HCT116 (cell line): ENCODE measurements around the gene DPP6.

Experiments
- CEBPB ChIP-seq: IDR thresholded peaks from 2 replicates; pipeline ENCODE4 v1.6.1; 2012; ENCODE audit warnings: low read depth
- CTCF ChIP-seq, 3 experiments: fragments of 200-600 bp in 1 of 3; sonication (generic) in 1 of 3; IDR thresholded peaks in 2 of 3; conservative IDR thresholded peaks in 1 of 3; 2 replicates each; pipeline ENCODE4 v1.5.1; 2012 to 2017; ENCODE audit warnings: low read depth in 2 of 3, low read length in 2 of 3, antibody characterized with exemption in 1 of 3, borderline replicate concordance in 1 of 3, control low read depth in 1 of 3, mild to moderate bottlenecking in 1 of 3, mixed read lengths in 1 of 3, mixed run types in 1 of 3, moderate library complexity in 1 of 3; ENCODE audit not compliant: insufficient read depth in 1 of 3
- JUND ChIP-seq: IDR thresholded peaks from 2 replicates; pipeline ENCODE4 v1.6.1; 2012
- MAX ChIP-seq: IDR thresholded peaks from 2 replicates; pipeline ENCODE4 v1.6.1; 2012
- SIN3A ChIP-seq: IDR thresholded peaks from 2 replicates; pipeline ENCODE4 v1.6.1; 2012; ENCODE audit warnings: low read depth
- ZNF274 ChIP-seq: fragments of 200-500 bp; sonication (Bioruptor generic); IDR thresholded peaks from 2 replicates; pipeline ENCODE4 v1.6.1; 2014; ENCODE audit warnings: mild to moderate bottlenecking, low read depth, low read length, inconsistent platforms

GRCh38 chr7:154569916-154570315, 517.7 kb downstream of the DPP6 start:
- no peak for TF ChIP-seq CTCF (IDR thresholded peaks at IDR 0.05 in 2 of 3, conservative IDR thresholded peaks at IDR 0.05 in 1 of 3; ENCODE audit: borderline replicate concordance in 1 of 3, insufficient read depth in 1 of 3, low read depth in 2 of 3, low read length in 2 of 3)
- no peak for TF ChIP-seq CEBPB
- TF ChIP-seq JUND = no peak
- TF ChIP-seq MAX = no peak
- TF ChIP-seq SIN3A = no peak
- TF ChIP-seq ZNF274 = no peak
